Stomach (tissue), 4 donors: ENCODE data around the gene KLF8.

Source experiments
- CTCF ChIP-seq, 7 experiments: fragments of 450-650 bp in 4 of 7; fragments of 200-600 bp in 3 of 7; sonication (generic) in 3 of 7; IDR thresholded peaks; one replicate each; pipeline ENCODE4 v1.5.1; 2016 to 2019; ENCODE audit warnings: antibody characterized with exemption in 7 of 7, control low read depth in 2 of 7, mild to moderate bottlenecking in 1 of 7
- EP300 ChIP-seq: sonication (generic); formaldehyde crosslinking; IDR thresholded peaks from one replicate; pipeline ENCODE4 v1.6.1; 2017; ENCODE audit warnings: antibody characterized with exemption
- POLR2A ChIP-seq, 4 donors: fragments of 450-650 bp; IDR thresholded peaks; one replicate each; pipeline ENCODE4 v1.6.1; 2016; ENCODE audit warnings: antibody characterized with exemption in 4 of 4, control low read depth in 2 of 4, mild to moderate bottlenecking in 1 of 4, moderate library complexity in 1 of 4

- TF ChIP-seq POLR2A (IDR thresholded peaks at IDR 0.05) (no peak), CTCF (IDR thresholded peaks at IDR 0.05) (no peak), EP300 (no peak)
Measured at GRCh38 chrX:56308726-56309125, 76.6 kb downstream of the KLF8 start.
